Measurements from ENCODE around the gene TRIM17.

The TRIM17 gene

DNA sequence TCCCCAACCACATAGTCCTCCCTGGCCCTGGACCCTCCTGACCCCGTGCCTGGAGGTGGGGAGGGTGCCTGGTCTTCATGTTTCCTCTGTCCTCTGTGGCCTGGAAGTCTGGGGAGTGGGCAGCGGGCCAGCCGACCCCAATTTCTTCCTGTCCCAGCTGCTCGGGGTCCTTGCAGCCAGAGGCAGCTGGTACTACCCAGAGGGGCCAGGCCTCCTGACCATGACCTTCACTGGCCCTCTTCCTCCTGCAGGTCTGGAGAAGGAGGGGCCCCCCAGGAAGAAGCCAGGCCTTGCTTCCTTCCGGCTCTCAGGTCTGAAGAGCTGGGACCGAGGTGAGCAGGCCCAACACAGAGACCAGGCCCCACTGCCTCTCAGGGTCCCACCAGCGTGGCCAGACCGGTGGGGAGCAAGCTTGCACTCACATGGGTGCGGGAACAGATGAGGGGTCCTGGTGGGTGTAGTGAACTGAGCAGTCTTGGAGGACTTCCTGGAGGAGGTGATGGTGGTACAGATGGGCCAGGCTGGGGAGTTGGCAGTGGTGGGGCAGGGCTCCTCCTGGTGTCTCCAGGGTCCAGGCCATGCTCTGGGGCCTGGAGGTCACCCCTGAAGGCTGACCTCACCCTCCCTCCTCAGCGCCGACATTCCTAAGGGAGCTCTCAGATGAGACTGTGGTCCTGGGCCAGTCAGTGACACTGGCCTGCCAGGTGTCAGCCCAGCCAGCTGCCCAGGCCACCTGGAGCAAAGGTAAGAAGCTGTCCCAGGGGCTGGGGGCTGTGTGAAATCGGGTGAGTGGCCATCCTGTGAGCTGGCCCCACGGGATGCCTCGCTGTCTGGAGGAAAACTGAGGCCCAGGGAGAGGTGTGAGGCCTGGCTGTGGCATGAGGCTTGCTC is 42.7 kb downstream of the TRIM17 start:
- no peaks in the 10 kb centered on the region for H3K9me2 ChIP-seq (replicated peaks; ENCODE audit: control insufficient read depth, low read length)
- no peaks in the 10 kb centered on the region for H3F3A ChIP-seq (ENCODE audit: control insufficient read depth, insufficient read depth)
- H3K4me3 ChIP-seq (ENCODE audit: low read length) = no peak overlapping the region
- no peak overlapping the region for H3K4me2 ChIP-seq (ENCODE audit: low read length)
- H3K36me3 ChIP-seq (ENCODE audit: control insufficient read depth, low read length) = no peaks in the 10 kb centered on the region
- H3K4me1 ChIP-seq (ENCODE audit: control insufficient read depth, low read length) = no peaks in the 10 kb centered on the region; the same call in 1 of the 2 replicates
- TF ChIP-seq CTCF (IDR thresholded peaks at IDR 0.05; ENCODE audit: low read depth, low read length, poor library complexity, severe bottlenecking) (no peak), EZH2phosphoT487 (IDR thresholded peaks at IDR 0.05; ENCODE audit: borderline replicate concordance, low read length) (no peak)
- no peaks in the 10 kb centered on the region for H3K79me2 ChIP-seq (ENCODE audit: control insufficient read depth, low read length)
- H4K20me1 ChIP-seq (ENCODE audit: control insufficient read depth, insufficient read depth, low read depth, low read length) = no peaks in the 10 kb centered on the region
- H3K27ac ChIP-seq (ENCODE audit: low read depth, low read length) = no peak overlapping the region
- H3K9me3 ChIP-seq (ENCODE audit: control insufficient read depth, insufficient read depth, low read length) = no peaks in the 10 kb centered on the region
- H3K27me3 ChIP-seq (ENCODE audit: control insufficient read depth, low read length) = peaks cover 5% of the 10 kb centered on the region

DNA sequence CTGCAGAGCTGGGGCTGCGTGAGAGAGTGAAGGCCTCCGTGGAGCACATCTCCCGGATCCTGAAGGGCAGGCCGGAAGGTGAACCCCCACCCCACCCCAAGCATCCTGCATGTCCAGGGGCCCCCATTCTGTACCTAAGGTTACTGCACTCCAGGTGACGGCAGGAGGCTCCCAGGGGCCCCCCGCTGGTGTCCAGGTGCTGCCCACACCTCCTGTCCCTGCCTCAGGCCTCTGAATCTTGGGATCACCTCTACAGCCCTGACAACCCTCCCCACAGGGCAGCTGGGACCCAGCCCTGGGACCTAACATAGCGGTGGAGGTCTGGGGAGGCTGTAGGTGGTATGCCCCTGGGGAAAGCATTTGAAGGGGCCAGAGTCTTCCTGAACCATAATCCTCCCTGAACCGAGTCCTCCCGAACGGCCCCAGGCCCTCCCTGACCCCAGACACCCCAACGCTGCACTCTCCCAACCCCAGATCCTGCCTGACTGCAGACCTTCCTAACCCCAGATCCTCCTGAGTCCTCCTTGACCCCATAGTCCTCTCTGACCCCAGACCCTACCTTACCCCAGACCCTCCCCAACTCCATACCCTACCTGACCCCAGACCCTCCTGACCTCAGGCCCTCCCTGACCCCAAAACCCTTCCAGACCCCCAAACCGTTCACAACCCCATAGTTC is 43.5 kb downstream of the TRIM17 start:
- no peaks in the 10 kb centered on the region for H3K36me3 ChIP-seq (ENCODE audit: control insufficient read depth, low read length)

GRCh38 chr1:228372183-228373003 is 44.3 kb downstream of the TRIM17 start:
- no peak for TF ChIP-seq CTCF (IDR thresholded peaks at IDR 0.05; ENCODE audit: low read depth, low read length, poor library complexity, severe bottlenecking)
- TF ChIP-seq EZH2phosphoT487 (IDR thresholded peaks at IDR 0.05; ENCODE audit: borderline replicate concordance, low read length) = no peak
- Histone ChIP-seq H3K36me3 (ENCODE audit: control insufficient read depth, low read length) (no peaks in the 10 kb centered on the region), H3K79me2 (ENCODE audit: control insufficient read depth, low read length) (no peaks in the 10 kb centered on the region), H3K27ac (ENCODE audit: low read depth, low read length) (no peak overlapping the region), H3K4me3 (ENCODE audit: low read length) (no peak overlapping the region), H3K4me2 (ENCODE audit: low read length) (no peak overlapping the region), H3K27me3 (ENCODE audit: control insufficient read depth, low read length) (no peaks in the 10 kb centered on the region), H3F3A (ENCODE audit: control insufficient read depth, insufficient read depth) (no peaks in the 10 kb centered on the region), H3K9me2 (replicated peaks; ENCODE audit: control insufficient read depth, low read length) (no peaks in the 10 kb centered on the region), H3K4me1 (ENCODE audit: control insufficient read depth, low read length) (peaks cover 9% of the 10 kb centered on the region), H4K20me1 (ENCODE audit: control insufficient read depth, insufficient read depth, low read depth, low read length) (no peaks in the 10 kb centered on the region), H3K9me3 (ENCODE audit: control insufficient read depth, insufficient read depth, low read length) (no peaks in the 10 kb centered on the region)

More for the DNA sequence above, 43.5 kb downstream of the TRIM17 start:
- Histone ChIP-seq H3K27me3 (ENCODE audit: control insufficient read depth, low read length) (no peaks in the 10 kb centered on the region), H3K9me3 (ENCODE audit: control insufficient read depth, insufficient read depth, low read length) (no peaks in the 10 kb centered on the region), H3K4me3 (ENCODE audit: low read length) (no peak overlapping the region), H3K79me2 (ENCODE audit: control insufficient read depth, low read length) (no peaks in the 10 kb centered on the region), H3F3A (ENCODE audit: control insufficient read depth, insufficient read depth) (no peaks in the 10 kb centered on the region), H3K4me1 (ENCODE audit: control insufficient read depth, low read length) (peaks cover 3% of the 10 kb centered on the region), H3K27ac (ENCODE audit: low read depth, low read length) (no peak overlapping the region), H4K20me1 (ENCODE audit: control insufficient read depth, insufficient read depth, low read depth, low read length) (no peaks in the 10 kb centered on the region), H3K4me2 (ENCODE audit: low read length) (no peak overlapping the region), H3K9me2 (replicated peaks; ENCODE audit: control insufficient read depth, low read length) (no peaks in the 10 kb centered on the region)
- TF ChIP-seq EZH2phosphoT487 (IDR thresholded peaks at IDR 0.05; ENCODE audit: borderline replicate concordance, low read length) (no peak), CTCF (IDR thresholded peaks at IDR 0.05; ENCODE audit: low read depth, low read length, poor library complexity, severe bottlenecking) (no peak)

Measured in DOHH2 (cell line).